Skin epidermis (tissue), 12 donors: ENCODE measurements around the gene UBAP1L.

ENCODE experiments used
- H3K27ac ChIP-seq, 21 experiments: fragments of 200-600 bp; sonication (generic) in 11 of 21; one replicate each; pipeline ENCODE4 v1.5.0; 2020; ENCODE audit warnings: mild to moderate bottlenecking in 3 of 21, inconsistent platforms in 2 of 21, moderate library complexity in 2 of 21
- H3K4me3 ChIP-seq, 7 experiments: fragments of 200-600 bp; sonication (generic) in 2 of 7; one replicate each; pipeline ENCODE4 v1.5.0; 2020; ENCODE audit warnings: inconsistent platforms in 2 of 7, mild to moderate bottlenecking in 2 of 7, moderate library complexity in 1 of 7

UBAP1L gene

DNA sequence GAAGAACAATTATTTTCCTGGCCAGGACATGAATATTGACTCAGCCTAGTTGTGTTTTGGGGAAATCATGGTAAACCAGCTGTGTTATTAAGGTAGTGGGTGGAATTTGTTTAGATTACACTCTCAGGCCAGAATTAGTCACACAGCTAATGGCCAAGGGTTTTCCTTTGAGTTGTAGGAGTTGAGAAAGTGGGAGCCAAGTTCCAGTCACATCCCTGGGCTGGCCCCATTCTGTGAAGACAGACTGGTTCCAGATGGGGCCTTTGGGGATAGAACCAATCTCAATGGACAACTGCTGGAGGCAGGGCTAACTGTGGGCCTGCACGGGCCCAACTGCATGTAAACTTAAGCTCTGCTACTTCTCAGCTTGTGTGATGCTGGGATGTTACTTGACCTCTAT, 45.8 kb downstream of the UBAP1L start:
- Histone ChIP-seq H3K4me3 (no peak overlapping the region), H3K27ac (peak overlapping the region in 10 of 21 experiments; percentile 21 to 86 (median 66))

DNA sequence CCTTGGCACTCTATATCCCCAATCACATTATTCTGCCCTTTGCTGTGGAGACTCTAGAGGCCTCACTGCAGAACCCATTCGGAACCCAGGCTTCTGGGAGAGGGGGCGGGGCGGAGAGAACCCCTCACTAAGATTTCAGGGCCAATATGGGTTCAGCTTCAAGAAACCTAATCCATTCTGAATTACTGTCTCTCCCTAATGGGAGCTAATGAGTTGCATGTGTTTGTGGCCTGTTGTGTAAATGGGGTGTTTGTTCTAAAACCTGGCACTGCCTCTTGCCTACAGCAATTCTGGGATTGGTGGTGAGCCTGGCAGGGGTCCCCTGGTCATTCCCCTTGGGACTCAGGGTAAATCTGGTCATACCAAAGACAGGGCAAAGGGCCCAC, 46.6 kb downstream of the UBAP1L start:
- H3K27ac ChIP-seq: peak overlapping the region in 18 of 21 experiments; percentile 7 to 87 (median 76)
- peak overlapping the region in 4 of 7 experiments; percentile 29 to 46 (median 34) for H3K4me3 ChIP-seq

DNA sequence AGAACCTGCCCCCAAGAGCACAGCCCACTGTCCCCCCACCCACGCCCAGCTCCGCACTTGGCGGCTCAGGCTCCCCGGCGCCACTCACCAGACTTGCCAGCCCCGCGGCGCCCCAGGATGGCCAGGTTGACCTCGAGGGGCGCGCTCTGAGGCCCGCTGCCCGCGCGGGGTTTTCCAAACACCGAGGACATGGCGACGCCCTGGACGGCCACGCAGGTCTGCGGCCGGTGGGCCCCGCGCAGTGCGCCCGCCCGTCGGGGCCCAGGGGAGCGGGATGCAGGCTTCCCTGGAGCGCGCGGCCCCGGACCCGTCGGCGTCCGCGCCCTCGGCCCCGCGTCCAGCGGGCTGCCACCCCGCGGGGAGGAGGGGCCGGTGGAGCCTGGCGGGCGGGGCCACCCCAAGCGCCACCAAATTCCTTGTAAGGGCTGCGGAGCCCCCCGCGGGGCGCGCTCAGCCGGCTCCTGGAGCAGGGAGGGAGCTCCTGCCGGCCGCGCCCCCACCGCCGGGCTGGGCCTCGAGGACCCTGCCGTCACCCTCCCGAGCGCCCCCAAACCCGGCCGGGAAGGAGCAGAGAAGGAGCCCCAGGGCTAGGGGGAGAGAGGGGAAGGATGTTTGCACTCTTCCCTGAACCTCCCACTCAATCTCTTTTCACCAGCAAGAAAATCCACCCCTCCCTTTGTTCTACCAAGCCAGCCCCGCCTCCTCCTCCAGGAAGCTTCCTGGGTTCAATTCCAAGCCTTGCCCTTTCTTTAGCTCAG, 47.2 kb downstream of the UBAP1L start, which contains the start of gene RASL12:
Gene RASL12 (minus strand): TSS at position 347 of the 758 bp plus-strand sequence. CDS start 156 bp downstream, at position 191.
- Histone ChIP-seq H3K27ac (peak within 1 kb of the TSS in 20 of 21 experiments; percentile 7 to 87 (median 72)), H3K4me3 (peak within 1 kb of the TSS; percentile 7 to 46 (median 29))

DNA sequence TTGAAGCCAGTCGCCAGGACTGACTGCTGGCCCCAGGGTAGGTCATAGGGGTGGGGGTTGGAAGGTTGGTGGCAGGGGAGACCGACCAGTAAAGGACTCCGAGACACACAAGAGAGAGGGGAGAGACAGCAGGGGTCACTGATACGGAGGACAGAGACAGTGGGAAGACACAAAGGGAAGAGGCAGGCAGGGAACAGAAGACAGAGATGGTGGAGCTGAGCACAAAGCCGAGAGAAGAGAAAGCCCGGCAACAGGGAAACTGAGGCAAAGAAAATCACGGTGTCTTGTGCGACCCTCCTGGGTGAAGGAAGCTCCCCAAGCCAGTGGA, 47.7 kb downstream of the UBAP1L start:
- peak overlapping the region; percentile 7 to 46 (median 29) for H3K4me3 ChIP-seq
- H3K27ac ChIP-seq: peak overlapping the region in 19 of 21 experiments; percentile 24 to 87 (median 75)

DNA sequence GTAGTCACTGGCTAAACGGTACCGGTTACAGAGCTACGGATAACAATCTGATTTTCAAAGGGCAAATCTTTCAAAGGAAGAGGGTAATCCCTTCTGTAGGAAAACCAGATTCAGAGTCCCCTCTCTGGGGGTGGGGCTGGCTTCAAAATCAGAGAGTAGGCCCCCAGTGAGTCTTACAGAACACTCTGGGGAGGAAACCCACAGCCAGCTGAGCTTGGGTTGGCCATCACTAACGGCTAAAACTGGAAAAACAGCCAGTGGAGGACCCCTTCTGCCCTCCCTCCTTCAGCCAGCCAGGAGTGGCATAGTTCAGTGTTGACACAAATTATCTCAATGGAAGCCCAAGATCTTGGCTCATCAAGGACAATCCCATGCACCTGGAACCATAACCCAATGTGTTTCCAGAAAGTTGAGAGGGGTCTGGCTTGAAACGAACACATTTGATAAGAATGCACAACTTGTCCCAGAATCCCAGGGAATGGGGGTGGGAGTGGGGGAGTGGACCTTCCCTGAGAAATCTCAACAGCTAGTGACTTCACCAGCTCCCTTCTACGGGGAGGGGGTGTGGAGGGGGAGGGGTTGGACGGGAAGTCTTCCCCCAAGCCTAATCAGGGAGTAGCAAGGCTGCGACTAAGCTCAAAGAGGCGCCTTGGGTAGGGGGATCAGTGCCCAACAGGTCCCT, 48.2 kb downstream of the UBAP1L start:
- Histone ChIP-seq H3K27ac (peak overlapping the region in 16 of 21 experiments; percentile 38 to 87 (median 76)), H3K4me3 (peak overlapping the region; percentile 3 to 46 (median 29))

DNA sequence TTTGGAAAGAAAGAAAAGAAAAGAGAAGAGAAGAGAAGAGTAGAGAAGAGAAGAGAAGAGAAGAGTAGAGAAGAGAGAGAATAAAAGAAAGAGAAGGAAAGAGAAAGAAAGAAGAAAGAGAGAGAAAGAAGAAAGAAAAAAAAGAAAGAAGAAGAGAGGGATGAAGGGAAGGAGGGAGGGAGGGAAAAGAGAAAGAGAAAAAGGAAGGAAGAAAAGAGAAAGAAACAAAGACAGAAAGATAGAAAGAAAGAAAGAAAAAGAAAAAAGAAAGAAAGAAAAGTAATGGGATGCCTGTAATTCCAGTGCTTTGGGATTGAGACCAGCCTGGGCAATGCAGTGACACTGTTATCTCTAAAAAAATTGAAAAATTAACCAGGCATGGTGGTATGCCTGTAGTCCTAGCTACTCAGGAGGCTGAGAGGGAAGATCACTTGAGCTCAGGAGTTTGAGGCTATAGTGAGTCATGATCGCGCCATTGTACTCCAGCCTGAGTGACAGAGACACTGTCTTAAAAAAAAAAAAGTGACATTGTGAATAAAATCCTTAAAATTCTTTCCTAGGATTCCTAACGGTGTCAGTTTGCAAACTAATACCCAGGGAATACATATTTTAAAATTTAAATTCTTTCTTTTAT, 48.9 kb downstream of the UBAP1L start:
- H3K27ac ChIP-seq: peak overlapping the region in 6 of 21 experiments; percentile 15 to 86 (median 76)
- H3K4me3 ChIP-seq: peak overlapping the region in 2 of 7 experiments; percentile 29 to 46

DNA sequence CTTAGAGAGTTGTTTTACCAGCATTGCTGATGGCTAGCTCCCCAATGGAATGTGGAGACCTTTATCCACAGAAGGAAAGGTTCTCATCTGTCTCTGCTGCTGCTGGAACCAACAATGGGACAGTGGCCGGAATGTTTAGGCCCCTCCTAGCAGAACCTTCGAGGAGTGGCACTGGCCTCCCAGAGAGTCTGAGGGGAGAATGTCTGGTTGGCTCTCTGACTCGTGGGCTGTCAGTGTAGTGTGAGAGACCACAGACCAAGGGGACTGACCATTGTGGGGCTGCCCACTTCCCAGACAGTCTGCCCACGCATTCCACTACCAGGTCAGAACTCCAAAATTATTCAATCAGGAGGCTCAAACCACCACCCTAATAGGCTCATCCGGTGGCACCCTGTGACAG, 52.3 kb downstream of the UBAP1L start:
- Histone ChIP-seq H3K27ac (peak overlapping the region in 2 of 21 experiments; percentile 17 to 29), H3K4me3 (no peak overlapping the region)

DNA sequence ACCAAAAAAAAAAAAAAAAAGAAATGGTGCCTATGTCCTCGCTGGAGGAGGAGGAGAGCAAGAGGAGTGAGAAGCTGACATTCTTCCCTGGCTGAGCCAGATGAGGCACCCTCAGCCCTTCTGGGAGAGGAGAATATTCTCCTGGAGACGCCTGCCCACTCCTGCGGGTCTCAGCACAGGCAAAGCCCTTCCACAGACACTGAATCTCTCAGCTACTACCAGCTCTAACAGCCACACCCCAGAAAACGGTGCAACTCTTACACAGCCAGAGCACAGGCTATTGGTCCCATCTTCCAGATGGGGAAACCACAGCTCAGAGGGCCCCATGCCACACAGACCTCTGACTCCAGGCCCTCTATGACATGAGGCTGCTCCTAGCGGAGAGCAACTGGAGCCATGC, 52.9 kb downstream of the UBAP1L start:
- H3K4me3 ChIP-seq: no peak overlapping the region
- H3K27ac ChIP-seq: peak overlapping the region in 3 of 21 experiments; percentile 50 to 61 (median 52)

DNA sequence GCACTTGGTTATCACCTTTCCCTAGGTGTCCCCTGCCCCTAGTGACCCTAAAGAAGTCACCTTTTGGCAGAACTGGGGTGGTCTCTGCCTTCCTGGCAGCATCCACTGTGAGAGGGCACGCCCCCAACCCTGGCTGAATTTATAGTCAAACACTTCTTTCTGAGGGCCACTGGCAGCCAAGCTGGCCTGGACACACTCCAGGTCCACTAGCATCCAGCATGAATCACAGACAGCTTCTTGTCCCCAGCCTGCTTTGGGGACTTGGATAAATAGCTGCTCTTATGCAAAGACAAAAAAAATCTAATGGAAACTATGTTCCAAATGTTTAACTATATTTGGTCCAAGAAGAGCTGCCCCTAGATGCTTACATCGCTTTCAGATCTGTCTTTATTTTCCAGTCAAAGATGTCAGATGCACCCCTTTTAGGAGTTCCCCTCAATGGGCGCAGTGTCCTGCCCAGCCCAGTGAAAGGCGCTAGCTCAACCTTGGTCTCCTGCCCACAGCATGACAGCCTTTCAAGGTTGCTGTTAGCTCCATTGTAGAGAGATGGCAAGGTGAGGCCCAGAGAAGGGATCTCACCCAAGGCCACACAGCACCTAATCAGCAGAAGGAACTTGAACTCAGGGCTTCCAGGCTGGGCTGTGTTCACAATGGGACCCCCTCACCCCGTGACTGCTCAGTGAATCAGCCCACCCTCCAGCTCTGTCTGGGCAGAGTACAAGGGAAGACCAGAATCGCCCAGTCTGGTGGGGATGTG, 54.2 kb downstream of the UBAP1L start:
- H3K4me3 ChIP-seq: no peak overlapping the region
- H3K27ac ChIP-seq: peak overlapping the region in 6 of 21 experiments; percentile 34 to 61 (median 50)

DNA sequence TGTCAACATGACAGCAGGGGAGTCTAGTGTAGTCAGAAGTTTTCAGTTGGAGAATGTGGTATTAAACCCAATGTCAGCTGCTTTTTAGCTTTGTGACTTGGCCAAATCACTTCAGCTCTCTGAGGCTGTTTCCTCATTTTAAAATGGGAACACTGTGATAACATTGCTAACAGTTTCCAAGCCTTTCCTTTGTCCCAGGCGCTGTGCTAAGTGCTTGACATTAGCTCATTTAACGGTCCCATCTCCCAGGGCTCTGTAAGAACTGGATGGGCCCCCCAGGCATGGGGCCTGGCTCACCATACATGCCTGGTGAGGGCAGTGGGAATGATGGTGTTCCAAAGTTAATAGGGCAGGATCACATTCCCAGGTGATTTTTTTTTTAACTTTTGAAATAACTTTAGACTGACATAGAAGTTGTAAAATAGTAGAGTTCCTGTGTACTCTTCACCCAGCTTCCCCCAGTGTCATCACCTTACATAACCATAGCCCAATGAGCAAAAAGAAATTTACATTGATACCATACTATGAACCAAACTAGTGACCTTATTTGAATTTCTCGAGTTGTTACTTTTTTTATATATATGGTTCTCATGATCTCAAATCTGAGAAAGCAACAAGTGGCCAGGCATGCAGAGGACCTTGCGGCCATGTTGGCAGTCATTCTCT, 54.9 kb downstream of the UBAP1L start:
- Histone ChIP-seq H3K4me3 (no peak overlapping the region), H3K27ac (no peak overlapping the region)

DNA sequence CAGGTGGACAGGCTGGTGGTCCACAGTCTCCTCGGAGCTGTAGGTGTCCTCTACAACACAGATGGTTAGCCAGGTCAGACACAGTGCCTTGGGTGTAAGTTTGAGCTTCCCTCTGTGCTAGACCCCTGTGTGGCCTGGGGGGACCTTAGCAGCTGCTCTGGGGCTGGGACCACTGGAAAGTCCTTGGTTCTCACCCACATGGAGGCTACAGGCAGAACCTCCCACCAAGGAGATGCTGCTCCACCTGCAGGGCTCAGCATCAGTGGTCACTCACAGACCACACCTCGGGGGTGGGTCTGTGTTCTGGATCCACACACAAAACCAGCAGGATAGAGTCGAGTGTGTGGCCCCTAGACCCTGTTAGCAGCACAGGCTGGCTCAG, 55.6 kb downstream of the UBAP1L start:
- Histone ChIP-seq H3K27ac (no peak overlapping the region), H3K4me3 (no peak overlapping the region)

DNA sequence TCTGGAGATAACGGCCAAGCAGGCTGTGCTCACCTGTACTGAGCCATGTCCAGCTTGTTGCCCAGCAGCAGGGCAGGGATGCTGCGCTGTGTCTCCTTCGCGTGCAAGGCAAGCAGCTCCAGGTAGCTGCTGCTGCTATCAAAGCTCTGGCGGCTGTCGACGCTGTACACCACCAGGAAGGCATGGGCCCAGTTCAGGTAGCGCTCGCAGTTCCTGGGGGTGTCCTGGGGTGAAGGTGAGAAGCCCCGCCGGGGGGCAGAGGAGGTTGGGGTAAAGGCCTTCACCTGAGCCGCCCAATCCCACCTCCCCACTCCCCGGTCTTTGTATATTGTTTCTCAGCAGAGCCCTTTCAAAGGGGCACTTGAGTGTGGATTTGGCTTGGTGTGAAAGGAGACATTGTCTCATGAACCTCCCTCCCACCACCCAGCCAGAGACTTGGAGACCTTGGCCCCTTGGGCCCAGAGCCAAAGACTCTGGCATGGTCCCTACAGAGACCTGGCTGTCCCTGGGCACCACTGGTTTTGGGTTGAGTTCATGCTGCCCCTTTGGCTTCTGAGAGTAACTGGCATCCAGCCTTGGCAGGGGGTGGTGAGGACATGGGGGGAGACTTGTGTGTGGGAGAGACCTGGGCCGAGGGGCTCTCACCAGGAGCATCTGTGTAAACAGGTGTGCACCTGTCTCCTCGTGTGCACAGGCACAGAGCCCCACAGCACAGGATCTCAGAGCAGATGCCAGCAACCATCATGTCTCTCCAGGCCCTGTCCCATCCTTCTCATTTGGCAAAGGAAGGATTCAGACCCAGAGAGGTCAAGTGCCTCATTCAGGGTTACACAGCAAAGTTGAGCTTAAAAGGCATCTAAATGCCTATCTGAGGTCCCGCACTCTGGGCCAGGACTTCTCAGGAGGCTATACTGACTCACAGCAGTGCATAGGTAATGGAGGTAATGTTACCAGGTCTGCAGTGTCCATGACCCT, 56.3 kb downstream of the UBAP1L start:
- no peak overlapping the region for H3K27ac ChIP-seq
- H3K4me3 ChIP-seq: no peak overlapping the region

DNA sequence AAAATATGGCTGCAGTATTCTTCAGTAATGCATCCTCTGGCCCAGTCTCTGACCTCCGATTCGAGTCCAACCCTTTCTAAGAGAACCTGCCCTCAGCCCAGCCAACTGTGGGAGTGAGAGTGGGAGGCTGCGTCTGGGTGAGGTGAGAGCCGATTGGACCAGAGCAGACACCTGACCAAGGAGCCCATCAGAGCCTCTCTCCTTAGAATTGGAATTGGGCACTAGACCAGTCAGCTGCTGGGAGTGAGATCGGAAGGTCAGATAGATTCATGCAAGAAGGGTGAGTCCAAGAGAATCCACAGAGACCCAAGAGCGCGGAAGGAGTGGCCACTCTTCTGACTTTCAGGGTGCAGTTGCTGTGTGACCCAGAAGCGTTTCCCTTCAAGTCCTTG, 57.5 kb downstream of the UBAP1L start:
- H3K4me3 ChIP-seq: no peak overlapping the region
- H3K27ac ChIP-seq: no peak overlapping the region

DNA sequence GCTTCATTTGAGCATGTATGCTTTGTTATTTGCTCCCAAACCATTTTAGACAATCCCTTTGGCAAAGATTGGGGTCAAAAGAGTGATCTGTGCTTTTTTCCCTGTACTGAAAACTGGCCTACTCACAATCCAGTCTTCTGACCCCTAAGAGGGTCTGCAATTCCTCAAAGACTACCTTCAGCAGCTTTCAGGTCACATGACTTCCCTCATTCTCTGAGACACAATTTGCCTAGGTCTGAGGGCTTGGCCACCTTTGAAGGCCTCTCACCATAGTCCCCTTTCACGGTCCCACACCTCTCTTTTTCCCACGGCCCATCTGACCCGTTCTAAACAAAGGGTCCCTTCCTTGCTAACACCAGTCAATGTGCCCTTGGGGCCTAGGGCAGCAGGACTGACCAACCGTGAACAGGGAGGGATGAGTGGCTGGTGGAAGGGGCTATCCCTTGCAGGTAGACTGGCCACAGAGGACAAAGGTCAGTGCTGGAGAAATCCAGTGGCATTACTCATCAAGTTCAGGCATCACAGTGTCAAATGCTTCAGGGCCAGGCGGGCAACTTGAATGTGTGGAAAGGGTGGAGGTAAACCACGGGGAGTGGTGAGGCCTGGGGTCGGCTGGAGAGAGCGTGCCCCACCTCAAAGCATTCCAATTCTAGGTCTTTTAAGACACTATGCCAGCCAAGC, 58.0 kb downstream of the UBAP1L start:
- H3K27ac ChIP-seq: no peak overlapping the region
- no peak overlapping the region for H3K4me3 ChIP-seq

DNA sequence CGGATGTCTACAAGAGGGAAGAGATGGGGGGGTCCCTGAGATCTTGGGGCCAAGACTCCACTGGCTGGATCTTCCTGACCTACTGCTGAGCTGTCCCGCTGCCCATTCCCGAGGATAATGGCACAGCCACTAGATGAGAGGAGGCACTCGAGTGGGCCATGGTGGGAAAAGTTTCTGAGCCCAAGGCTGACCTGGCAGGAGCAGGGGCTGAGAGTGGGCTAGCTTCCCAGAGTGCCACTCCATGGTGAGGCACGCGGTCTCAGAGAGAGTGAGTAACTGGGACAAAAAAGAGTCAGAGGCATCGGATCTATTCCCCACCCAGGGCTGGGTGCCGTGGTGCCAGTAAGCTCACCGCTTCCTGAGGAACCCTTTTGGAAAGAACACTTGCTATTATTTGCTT, 58.9 kb downstream of the UBAP1L start:
- Histone ChIP-seq H3K27ac (peak overlapping the region in 1 of 21 experiments; percentile 18), H3K4me3 (no peak overlapping the region)

DNA sequence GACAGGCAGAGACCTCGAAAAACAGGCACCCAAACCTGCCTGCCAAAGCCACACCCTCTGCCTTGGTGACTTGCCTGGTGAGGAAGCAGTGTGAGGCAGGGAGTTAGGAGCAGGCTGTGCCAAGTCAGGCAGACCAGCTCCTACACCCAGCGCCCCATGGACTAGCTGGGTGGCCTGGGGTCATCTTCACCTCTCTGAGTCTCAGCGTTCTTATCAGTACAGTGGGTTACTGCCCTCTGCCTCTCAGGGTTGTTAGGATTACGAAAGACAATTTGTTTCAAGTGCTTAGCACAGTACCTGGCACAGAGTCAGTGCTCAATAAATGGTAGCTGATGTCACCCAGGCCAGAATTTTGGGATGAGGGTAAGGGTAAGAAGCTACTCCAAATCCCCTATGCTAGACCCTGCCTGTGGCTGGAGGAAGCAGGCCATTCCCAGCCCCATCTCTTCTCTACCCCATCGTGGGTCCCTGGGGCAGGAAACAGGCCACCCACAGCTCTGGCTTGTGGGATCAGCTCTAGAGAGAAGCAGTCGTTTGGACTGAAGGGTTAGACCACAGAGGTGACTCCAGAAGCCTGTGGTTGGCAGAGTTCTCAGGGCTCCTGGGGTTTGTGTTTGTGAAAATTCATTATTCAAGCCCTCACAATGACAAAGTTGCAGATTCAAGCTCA, 59.7 kb downstream of the UBAP1L start:
- Histone ChIP-seq H3K27ac (peak overlapping the region in 3 of 21 experiments; percentile 7 to 46 (median 40)), H3K4me3 (no peak overlapping the region)
